SK-N-SH (cell line): ENCODE data around the gene PDE4B. TPM values are rescaled to one million over a fixed set of nuclear protein-coding genes. Genes with fewer than 3 reads are reported as not detected.

Experiments
- CTCF ChIA-PET: fragments of 300-600, 350-600 bp; formaldehyde crosslinking; extraction: SDS; loops from one replicate; lab custom pipeline; 2021; lab: Yijun Ruan, JAX
- POLR2A ChIA-PET: fragments of 350-600 bp; sonication (Branson Sonifier 250); formaldehyde crosslinking; extraction: SDS; loops from one replicate; lab custom pipeline; 2020; ENCODE audit warnings: antibody characterized with exemption, inconsistent platforms; lab: Yijun Ruan, JAX
- DNase-seq: peaks from one replicate; pipeline ENCODE4 v3.0.0; 2012
- H2AFZ ChIP-seq: fragments of 200-600 bp; sonication (generic); 2 replicates; pipeline ENCODE4 v1.8.1; 2016; ENCODE audit warnings: antibody characterized with exemption, mild to moderate bottlenecking, low read depth
- H3F3A ChIP-seq: fragments of 200-600 bp; sonication (generic); replicated peaks from 2 replicates; pipeline ENCODE3; 2016; ENCODE audit warnings: antibody characterized with exemption, mild to moderate bottlenecking; ENCODE audit not compliant: insufficient read depth
- H3K27ac ChIP-seq, 2 experiments: fragments of 200-500 bp in 1 of 2; fragments of 200-600 bp in 1 of 2; sonication (Bioruptor generic) in 1 of 2; sonication (generic), shearing (Covaris generic) in 1 of 2; 2 replicates each; pipeline versions ENCODE4 v1.5.1 to v1.6.1; 2014 to 2016; ENCODE audit warnings: low read depth in 2 of 2, inconsistent platforms in 1 of 2, low read length in 1 of 2, mild to moderate bottlenecking in 1 of 2, mixed read lengths in 1 of 2
- H3K27me3 ChIP-seq: fragments of 200-600 bp; sonication (generic), shearing (Covaris generic); 2 replicates; pipeline ENCODE4 v1.6.1; 2016; ENCODE audit warnings: mixed run types; ENCODE audit not compliant: insufficient read depth
- H3K36me3 ChIP-seq, 2 experiments: fragments of 200-500 bp in 1 of 2; fragments of 200-600 bp in 1 of 2; sonication (Bioruptor generic) in 1 of 2; sonication (generic) in 1 of 2; replicated peaks in 1 of 2; 2 replicates each; pipeline versions ENCODE3 to v1.5.1; 2014 to 2016; ENCODE audit warnings: low read length in 1 of 2, mild to moderate bottlenecking in 1 of 2; ENCODE audit not compliant: insufficient read depth in 2 of 2, control insufficient read depth in 1 of 2
- H3K4me1 ChIP-seq, 2 experiments: fragments of 200-500 bp in 1 of 2; fragments of 200-600 bp in 1 of 2; sonication (Bioruptor generic) in 1 of 2; sonication (generic), shearing (Covaris generic) in 1 of 2; 2 replicates each; pipeline versions ENCODE4 v1.5.1 to v1.6.1; 2014 to 2016; ENCODE audit warnings: low read depth in 1 of 2, low read length in 1 of 2, mixed run types in 1 of 2; ENCODE audit not compliant: insufficient read depth in 2 of 2, control insufficient read depth in 1 of 2
- H3K4me2 ChIP-seq: fragments of 200-600 bp; sonication (generic), shearing (Covaris generic); 2 replicates; pipeline ENCODE4 v1.6.1; 2017; ENCODE audit warnings: mixed run types
- H3K4me3 ChIP-seq, 2 experiments: fragments of 200-500 bp in 1 of 2; fragments of 200-600 bp in 1 of 2; sonication (Bioruptor generic) in 1 of 2; sonication (generic), shearing (Covaris generic) in 1 of 2; 2 replicates each; pipeline versions ENCODE4 v1.5.1 to v1.8.1; 2014 to 2016; ENCODE audit warnings: low read depth in 2 of 2, inconsistent platforms in 1 of 2, low read length in 1 of 2, mild to moderate bottlenecking in 1 of 2, mixed read lengths in 1 of 2, moderate library complexity in 1 of 2
- H3K79me2 ChIP-seq: fragments of 200-600 bp; sonication (generic); 2 replicates; pipeline ENCODE4 v1.8.1; 2017; ENCODE audit warnings: mild to moderate bottlenecking; ENCODE audit not compliant: insufficient read depth
- H3K9ac ChIP-seq: fragments of 200-600 bp; sonication (generic); 2 replicates; pipeline ENCODE4 v1.6.1; 2017; ENCODE audit warnings: mixed run types
- H3K9me2 ChIP-seq: fragments of 200-600 bp; sonication (generic); 2 replicates; pipeline ENCODE4 v1.6.1; 2017; ENCODE audit warnings: mixed run types
- H3K9me3 ChIP-seq: fragments of 200-600 bp; sonication (generic); 2 replicates; pipeline ENCODE4 v1.6.1; 2017; ENCODE audit warnings: mixed run types, mild to moderate bottlenecking, moderate library complexity
- H4K20me1 ChIP-seq: fragments of 200-600 bp; sonication (generic); 2 replicates; pipeline ENCODE4 v1.6.1; 2017; ENCODE audit warnings: mild to moderate bottlenecking, mixed run types; ENCODE audit not compliant: insufficient read depth
- CHD2 ChIP-seq: fragments of 150-350 bp; IDR thresholded peaks from 2 replicates; pipeline ENCODE4 v1.6.1; 2018; ENCODE audit warnings: low read length; ENCODE audit not compliant: partially characterized antibody
- CTCF ChIP-seq: fragments of 200-600 bp; sonication (generic); IDR thresholded peaks from 2 replicates; pipeline ENCODE4 v1.6.1; 2017; ENCODE audit warnings: antibody characterized with exemption, mild to moderate bottlenecking, moderate library complexity
- EZH2phosphoT487 ChIP-seq: fragments of 200-600 bp; sonication (generic); IDR thresholded peaks from 2 replicates; pipeline ENCODE4 v1.6.1; 2017; ENCODE audit warnings: low read depth, mixed run types, mild to moderate bottlenecking, antibody characterized with exemption, moderate library complexity, borderline replicate concordance
- GABPA ChIP-seq: IDR thresholded peaks from 2 replicates; pipeline ENCODE4 v1.4.0; 2012; ENCODE audit warnings: low read depth, mild to moderate bottlenecking
- GATA2 ChIP-seq: sonication (generic); formaldehyde crosslinking; IDR thresholded peaks from 2 replicates; pipeline ENCODE4 v1.5.0; 2020; ENCODE audit warnings: mild to moderate bottlenecking, missing genetic modification reagents
- NFIC ChIP-seq: IDR thresholded peaks from 2 replicates; pipeline ENCODE4 v1.4.0; 2012; ENCODE audit warnings: borderline replicate concordance
- PBX3 ChIP-seq: IDR thresholded peaks from 2 replicates; pipeline ENCODE4; 2012
- POLR2AphosphoS5 ChIP-seq: IDR thresholded peaks from 2 replicates; pipeline ENCODE4 v1.6.1; 2012; ENCODE audit warnings: low read depth, low read length
- RAD21 ChIP-seq: IDR thresholded peaks from 2 replicates; pipeline ENCODE4 v1.6.1; 2012; ENCODE audit warnings: mild to moderate bottlenecking, low read length
- SIN3A ChIP-seq: IDR thresholded peaks from 2 replicates; pipeline ENCODE4 v1.6.1; 2012; ENCODE audit warnings: low read depth, mild to moderate bottlenecking, low read length, moderate library complexity, borderline replicate concordance
- TCF12 ChIP-seq: IDR thresholded peaks from 2 replicates; pipeline ENCODE4 v1.4.0; 2012
- WGBS: methylation state at CpG from one replicate; pipeline ENCODE4 v1.1.6; 2017; ENCODE audit warnings: low lambda C conversion rate; 5-methylcytosine and 5-hydroxymethylcytosine counted together
- polyA plus RNA-seq, 3 experiments: library from polyadenylated mRNA; depleted of rRNA; stranded (reverse); fragments of >200 nt; gene quantifications; 2 replicates each; pipeline ENCODE4 v1.2.3, GENCODE V29; 2012
- TF ChIP-seq, protein P1 (sequence below): IDR thresholded peaks from 2 replicates; pipeline ENCODE4 v1.6.1; 2012; ENCODE audit warnings: mild to moderate bottlenecking, low read depth, low read length, moderate library complexity

PDE4B gene
- polyA plus RNA-seq, 1 of the 3 experiments (the other 2 are of a cell fraction): 1.9 TPM

DNA sequence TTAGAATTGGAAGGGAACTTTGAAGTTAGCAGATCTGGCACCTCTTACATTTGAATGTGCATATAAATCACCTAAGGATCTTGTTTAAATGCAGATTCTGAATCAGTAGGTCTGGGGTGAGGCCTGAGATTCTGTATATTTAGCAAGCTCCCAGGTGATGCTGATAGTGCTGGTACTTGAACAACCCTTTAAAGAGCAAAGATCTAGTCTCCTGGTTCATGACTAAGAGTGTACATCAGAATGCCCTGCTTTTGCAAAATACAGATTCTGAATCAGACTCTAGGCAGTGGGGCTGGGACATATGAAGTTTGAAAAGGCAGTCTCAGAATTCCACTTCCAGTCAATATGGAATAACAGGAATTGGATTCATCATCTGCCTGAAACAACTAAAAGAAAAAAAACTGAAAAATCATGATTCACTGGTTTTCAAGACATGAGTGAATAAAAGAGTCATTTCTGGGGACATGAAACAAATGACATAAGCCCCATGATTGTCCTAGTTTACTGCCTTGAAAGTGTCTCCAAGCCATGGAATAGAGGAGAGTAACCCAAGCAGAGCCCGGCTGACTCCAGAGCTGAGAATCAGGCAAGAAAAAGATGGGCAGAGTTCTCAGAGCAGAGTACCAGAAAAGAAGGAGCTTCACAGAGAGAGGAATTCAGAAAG, 591.7 kb downstream of the PDE4B start:
- Histone ChIP-seq H3F3A (no peaks in the 10 kb centered on the region), H3K9me3 (peaks cover 13% of the 10 kb centered on the region; the same call in 1 of the 2 replicates), H3K4me2 (no peak overlapping the region), H3K4me1 (peaks cover 0 to 3% of the 10 kb centered on the region in 2 experiments; a peak in 1 of 4 replicates), H3K79me2 (no peaks in the 10 kb centered on the region), H3K27me3 (no peaks in the 10 kb centered on the region), H4K20me1 (no peaks in the 10 kb centered on the region), H3K36me3 (no peaks in the 10 kb centered on the region), H2AFZ (no peak overlapping the region), H3K9ac (no peak overlapping the region), H3K27ac (no peak overlapping the region), H3K9me2 (no peaks in the 10 kb centered on the region), H3K4me3 (no peak overlapping the region)
- ChIA-PET POLR2A (no interaction called here), CTCF (no interaction called here)
- DNase-seq: no peak
- TF ChIP-seq CTCF (no peak), GATA2 (CRISPR knock-in tag) (no peak), SIN3A (no peak), NFIC (no peak), GABPA (no peak), TCF12 (no peak), CHD2 (no peak), RAD21 (no peak), EZH2phosphoT487 (no peak), PBX3 (no peak), POLR2AphosphoS5 (no peak)
- TF ChIP-seq, protein P1, sequence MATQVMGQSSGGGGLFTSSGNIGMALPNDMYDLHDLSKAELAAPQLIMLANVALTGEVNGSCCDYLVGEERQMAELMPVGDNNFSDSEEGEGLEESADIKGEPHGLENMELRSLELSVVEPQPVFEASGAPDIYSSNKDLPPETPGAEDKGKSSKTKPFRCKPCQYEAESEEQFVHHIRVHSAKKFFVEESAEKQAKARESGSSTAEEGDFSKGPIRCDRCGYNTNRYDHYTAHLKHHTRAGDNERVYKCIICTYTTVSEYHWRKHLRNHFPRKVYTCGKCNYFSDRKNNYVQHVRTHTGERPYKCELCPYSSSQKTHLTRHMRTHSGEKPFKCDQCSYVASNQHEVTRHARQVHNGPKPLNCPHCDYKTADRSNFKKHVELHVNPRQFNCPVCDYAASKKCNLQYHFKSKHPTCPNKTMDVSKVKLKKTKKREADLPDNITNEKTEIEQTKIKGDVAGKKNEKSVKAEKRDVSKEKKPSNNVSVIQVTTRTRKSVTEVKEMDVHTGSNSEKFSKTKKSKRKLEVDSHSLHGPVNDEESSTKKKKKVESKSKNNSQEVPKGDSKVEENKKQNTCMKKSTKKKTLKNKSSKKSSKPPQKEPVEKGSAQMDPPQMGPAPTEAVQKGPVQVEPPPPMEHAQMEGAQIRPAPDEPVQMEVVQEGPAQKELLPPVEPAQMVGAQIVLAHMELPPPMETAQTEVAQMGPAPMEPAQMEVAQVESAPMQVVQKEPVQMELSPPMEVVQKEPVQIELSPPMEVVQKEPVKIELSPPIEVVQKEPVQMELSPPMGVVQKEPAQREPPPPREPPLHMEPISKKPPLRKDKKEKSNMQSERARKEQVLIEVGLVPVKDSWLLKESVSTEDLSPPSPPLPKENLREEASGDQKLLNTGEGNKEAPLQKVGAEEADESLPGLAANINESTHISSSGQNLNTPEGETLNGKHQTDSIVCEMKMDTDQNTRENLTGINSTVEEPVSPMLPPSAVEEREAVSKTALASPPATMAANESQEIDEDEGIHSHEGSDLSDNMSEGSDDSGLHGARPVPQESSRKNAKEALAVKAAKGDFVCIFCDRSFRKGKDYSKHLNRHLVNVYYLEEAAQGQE: no peak
- WGBS: 88% methylated on average over 1 of the region's 1 CpG
